OCI-M2 (cell line): Measurements from ENCODE around the gene ZNF778.

ENCODE experiments used
- DNase-seq: peaks from one replicate; lab custom pipeline; 2025; ENCODE audit not compliant: unreplicated experiment; lab: John Stamatoyannopoulos, UW

ZNF778 gene

DNA sequence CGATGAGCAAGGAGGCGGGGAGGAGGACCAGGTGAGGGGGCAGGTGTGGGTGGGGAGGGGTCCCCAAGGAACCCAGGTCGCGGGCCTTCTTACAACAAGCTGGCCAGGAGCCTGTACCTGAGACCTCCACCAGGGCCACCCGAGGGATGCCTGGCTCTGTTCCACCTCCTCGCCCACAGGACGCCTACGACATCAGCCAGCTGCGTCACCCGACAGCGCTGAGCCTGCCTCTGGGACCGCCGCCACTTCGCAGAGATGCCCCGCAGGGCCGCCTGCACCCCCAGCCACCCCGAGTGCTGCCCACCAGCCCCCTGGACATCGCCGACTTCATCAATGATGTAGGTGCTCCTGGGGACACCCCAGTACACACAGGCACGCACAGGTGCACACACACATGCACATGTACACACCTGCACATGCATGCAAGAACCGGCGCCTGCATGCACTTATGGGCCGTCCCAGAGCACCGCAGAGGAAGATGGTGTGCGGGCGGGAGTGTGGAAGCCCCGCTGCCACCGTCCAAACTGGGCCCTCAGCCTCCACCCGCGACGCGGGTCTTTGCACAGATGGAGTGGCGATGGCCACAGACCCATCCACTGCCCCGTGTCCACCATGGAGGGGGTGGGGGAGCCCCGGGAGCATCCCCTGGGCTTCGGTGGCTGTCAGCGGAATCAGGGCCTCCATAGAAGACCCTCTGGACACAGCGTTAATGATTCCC, 23.8 kb upstream of the ZNF778 start:
- DNase-seq, result no peak

DNA sequence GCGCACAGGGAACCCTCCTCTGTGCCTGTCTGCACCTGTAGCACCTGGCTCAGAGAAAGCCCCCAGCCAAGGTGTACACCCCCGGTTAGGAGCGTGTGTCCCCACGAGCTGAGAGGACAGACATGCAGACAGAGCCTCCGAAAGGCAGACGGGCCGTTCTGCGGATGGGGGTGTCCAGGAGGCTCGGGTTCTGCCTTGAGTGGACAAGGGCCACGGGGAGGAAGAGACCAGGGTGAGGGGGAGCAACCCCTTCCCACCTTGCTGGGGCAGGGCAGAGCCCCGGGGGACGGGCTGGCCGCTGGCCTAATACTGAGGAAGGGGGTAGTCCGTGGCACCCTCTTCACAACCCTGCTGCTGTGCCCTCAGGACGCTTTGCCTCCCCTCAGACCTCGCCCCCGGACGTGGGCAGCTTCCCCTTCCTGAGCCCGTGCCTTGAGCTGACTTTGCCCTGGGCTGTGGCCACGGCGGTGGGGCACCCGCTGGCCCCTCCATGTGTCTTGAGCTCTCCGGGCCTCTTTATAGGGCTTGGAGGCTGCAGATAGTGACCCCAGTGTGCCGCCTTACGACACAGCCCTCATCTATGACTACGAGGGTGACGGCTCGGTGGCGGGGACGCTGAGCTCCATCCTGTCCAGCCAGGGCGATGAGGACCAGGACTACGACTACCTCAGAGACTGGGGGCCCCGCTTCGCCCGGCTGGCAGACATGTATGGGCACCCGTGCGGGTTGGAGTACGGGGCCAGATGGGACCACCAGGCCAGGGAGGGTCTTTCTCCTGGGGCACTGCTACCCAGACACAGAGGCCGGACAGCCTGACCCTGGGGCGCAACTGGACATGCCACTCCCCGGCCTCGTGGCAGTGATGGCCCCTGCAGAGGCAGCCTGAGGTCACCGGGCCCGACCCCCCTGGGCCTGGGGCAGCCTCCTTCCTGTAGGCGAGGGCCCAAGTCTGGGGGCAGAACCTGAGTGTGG, 22.9 kb upstream of the ZNF778 start:
- no peak for DNase-seq

DNA sequence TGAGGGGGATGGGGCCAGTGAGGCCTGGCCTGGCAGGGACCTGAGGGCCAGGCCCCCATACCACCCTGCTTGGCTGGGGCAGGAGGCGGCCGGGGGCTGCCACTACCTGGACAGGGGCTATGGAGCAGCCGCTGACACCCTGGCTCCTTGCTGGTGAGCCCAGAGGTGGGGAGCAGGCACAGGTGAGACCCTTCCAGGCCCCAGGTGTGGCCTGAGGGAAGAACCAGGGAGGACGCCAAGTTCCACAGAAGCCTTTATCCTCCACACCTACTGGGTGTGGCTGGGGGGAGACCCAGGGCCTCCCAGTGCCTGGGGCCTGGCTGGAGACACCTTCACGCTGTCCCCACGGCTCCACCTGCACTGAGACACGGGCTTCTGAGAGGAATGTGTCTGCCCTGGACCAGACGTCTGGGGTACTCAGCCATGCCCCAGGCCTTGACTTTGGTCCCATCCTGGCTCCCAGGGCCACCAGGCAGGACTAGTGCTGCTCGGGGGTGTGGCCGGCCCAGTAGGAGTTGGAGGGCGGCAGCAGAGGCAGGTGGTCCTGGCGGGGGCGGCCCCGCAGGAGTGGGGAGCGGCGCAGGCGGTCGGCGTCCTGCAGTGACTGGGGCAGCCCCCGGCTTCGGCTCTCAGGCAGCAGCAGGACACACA, 21.9 kb upstream of the ZNF778 start:
- DNase-seq, result no peak

DNA sequence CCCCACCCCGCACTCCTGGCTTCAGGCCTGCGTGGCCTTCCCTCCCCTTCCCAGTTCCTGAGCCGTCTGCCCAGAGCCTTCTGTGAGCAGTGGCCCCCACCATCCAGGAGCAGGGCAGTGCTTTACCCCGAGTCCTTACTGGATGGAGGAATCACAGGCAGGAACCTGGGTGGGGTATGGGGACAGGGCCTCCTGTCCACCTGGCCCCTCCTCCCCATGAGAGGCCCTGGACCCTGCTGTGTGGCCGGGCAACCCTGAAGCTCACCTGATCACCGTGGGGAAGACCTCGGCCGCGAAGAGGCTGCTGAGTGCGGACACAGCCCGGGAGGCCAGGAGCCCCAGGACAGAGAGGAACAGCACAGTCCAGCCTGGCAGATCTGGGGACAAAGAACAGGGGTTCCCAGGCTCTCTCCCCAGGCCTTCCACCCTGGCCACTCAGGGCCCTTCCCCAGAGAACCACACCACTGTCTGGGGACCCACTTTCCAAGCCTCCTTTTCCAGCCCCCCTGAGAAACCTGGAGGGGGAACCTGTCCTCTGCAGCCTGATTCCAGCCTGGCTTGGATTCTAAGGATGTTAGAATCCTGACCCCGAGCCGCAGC, 20.4 kb upstream of the ZNF778 start:
- no peak for DNase-seq

DNA sequence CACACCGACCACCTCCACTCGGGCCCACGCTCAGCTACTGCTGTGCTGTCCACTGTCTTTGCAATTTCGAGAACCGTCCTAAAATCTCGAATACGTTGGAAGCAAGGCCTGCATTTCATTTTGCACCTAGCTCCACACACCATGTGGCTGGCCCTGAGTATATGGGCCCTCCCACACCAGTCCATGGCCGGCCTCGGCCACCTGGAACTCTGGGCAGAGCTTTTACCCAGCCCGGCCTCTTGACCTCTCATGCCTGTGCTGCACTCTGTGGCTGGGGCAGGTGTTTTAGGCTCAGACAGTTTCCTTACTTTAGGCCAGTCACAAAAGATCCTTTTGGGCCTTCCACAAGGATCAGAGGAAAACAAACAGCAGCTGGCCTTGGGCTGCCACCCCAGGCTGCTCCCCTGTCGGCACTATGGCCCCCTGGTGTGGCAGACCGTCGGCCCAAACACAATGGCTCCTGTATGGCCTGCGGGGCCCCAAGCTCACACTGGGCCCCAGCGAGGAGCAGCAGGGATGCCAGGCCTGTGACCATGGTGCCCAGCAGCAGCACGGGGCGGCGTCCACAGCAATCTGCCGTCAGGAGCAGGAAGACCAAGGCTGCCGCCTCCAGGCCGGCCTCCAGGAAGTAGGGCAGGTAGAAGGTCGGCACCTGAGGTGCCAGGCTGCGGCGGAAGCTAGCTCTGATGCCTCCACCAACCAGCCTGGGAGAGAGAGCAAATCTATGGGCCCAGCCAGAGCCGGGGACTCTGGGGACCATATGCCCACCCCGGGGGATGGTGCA, 19.7 kb upstream of the ZNF778 start:
- no peak for DNase-seq

DNA sequence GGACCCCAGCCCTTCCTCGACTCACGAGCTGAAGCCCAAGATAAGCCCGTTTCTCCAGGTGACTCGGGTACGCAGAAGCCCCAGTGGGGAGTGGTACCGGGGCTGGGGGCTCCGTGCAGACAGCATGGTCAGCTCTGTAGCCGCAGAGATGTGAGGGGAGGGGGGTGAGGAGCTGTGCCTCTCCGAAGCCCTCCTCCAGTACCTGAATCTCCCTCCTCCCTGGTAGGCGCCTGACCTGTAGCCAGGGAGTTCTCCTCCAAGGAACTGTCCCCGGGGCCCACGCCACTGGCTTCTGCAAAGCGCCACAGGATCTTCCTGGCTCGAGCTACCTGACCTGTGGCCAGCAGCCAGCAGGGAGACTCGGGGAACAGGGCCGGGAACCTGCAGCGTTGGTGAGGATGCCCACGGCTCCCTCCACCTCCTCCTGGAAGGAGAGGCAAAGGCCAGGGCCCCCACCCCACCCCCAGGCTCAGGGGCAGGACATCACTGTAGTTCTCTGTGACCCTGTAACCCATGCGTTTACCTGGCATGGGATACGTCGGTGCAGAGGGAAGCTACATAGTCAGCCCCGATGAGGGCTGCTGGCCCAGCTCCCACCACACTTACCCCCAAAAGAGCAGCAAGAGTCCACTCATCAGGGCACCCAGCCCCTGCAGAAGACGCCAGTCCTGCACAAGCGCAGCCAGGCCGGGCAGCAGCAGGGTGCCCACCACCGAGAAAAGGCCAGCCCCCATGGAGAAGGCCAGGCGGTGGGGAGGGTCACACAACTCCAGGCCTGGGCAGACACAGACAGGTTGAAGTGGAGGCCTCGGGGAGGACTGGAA, 18.9 kb upstream of the ZNF778 start:
- DNase-seq, result no peak

DNA sequence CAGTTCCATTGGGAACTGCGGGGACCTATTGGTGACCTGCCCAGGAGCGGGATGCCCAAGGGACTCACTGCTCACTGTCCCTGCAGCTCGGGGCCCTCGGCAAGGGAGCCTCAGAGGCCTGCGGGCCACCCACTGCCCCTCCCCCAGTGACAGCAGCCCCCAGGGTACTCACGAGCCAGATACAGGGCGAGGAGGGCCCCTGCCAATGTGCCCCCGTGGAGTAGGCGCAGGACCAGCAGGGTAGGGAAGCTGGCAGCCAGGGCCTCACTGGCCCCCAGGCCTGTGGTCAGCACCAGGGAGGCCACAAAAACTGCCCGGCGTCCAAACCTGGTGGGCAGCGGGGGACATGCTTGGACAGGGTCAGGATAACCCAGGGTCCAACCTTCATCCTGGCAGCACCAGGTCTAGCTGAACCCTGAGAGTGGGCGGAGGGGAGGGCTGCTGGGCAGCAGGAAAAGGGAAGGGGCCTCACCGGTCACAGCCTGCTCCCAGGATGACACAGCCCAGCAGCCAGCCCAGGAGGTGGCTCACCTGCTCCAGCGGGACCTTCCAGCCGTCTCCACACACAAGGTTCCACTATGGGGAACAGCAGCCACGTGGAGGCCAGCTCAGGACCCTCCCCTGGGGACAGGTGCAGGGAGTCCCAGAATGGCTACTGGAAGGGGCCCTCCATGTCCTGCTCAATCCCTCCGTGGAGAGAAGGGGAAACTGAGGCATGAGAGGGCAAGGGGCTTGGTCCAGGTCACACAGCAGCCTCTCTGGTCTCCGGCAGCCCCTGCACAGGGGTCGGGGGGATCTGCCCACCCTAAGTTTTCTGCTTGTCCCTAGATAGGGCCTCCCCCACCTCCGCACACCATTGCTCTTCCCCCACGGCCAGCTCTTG, 18.0 kb upstream of the ZNF778 start:
- DNase-seq, result no peak

DNA sequence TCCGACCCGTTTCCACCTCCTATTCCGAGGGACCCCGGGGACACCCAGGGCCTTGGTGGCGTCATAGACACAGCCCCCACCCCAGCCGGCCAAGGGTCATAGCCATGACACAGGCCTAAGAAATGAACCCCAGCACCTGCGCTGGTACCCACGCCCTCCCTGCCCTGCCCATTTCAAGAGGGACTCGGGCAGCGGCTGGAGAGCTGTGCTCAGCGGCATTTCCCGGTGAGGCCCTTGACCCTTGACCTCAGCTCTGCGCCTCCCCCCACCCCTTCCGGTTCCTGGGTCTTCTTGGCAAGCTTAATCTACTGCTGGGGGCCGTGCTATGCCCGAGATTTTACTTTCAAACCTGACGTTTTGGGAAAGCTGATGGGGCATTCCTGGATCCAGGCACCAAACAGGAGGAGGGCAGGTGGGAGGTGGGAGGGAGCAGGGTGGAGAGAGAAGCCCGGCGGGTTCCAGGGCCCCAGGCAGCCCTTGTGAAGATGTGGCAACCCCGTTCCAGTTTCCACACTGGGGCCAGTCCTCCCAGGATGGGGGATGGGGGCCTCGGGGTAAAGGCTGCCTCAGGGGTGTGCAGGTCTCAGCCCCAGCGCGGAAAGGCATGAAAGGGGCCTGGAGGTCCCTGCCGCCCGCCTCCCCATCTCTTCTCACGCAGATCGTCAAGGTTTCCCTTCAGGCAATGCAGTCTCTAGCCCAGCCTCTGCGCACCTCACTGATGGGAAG, 17.2 kb upstream of the ZNF778 start, which contains the start of gene SLC22A31:
Gene SLC22A31, minus strand, starts transcription at position 414 of the 726 bp plus-strand sequence. Its CDS starts 36 bp downstream, at position 378.
- DNase-seq, result no peak

DNA sequence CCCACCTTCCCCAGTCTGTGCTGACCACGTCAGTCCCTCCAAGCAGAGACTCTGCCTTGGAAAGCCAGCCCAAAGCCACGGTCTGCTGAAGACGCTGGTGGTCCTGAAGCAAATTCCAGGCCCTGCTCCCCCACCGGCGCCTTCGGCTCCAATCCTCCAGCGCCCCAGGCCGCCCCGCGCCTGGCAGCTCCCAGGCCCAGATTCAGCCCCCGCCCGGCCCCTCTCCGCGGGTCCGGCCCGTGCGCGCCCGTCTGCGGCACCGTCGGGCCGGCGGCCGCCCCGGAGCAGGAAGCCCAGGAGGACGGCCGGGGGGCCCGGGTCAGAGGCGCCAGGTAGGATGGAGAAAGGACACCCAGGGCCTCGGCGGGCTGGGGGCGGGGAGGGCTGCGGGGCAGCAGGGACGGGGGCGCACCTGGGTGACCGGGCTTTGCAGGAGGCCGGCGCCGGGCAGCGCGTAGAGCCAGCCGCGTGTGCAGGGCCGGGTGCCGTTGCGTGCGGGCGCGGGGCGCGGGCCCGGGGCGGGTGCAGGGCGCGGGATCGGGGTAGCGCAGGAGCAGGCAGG, 16.6 kb upstream of the ZNF778 start:
- DNase-seq, result no peak

DNA sequence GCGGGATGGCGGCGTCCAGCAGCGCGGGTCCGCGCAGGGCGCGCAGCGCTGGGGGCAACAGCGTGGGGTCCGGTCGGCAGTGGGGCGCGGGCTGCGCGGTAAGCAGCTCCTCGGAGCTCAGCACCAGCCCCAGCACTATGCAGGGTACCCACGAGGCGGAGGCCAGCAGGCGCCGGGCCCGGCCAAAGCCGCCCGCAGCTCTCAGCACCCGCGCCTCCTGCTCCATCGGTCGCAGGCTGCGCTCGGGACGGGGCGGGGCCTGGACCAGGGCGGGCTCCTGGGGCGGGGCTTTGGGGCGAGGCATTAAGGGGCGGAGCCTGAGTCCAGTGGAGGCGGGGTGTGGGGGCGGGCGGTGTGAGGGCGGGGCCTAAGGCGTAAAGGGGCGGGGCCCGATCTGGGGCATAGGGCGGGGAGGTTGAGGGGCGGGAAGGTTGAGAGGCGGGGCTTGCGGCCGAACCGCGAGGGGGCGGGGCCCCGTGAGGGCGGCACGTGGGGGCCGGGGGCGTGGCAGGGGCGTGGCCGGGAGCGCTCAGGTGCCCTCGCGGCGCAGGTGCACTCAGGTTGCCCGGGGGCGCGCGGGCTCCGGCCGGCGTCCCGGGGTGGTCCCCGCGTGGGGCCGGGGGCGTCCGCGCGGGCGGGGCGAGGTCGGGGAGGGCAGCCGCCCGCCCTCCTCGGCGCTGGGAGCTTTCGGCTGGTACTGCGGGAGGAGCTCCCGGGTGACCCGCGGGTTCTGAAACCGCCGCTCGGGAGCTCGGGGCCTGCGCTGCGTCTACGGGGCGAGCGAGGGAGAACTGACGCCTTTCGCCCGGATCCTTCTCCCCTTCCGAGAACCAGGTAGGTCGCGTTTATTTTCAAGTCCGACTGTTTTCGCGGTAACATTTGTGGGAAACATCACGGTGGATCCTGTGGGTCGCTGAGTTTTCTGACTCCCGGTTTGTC, 15.8 kb upstream of the ZNF778 start:
- DNase-seq, result no peak

DNA sequence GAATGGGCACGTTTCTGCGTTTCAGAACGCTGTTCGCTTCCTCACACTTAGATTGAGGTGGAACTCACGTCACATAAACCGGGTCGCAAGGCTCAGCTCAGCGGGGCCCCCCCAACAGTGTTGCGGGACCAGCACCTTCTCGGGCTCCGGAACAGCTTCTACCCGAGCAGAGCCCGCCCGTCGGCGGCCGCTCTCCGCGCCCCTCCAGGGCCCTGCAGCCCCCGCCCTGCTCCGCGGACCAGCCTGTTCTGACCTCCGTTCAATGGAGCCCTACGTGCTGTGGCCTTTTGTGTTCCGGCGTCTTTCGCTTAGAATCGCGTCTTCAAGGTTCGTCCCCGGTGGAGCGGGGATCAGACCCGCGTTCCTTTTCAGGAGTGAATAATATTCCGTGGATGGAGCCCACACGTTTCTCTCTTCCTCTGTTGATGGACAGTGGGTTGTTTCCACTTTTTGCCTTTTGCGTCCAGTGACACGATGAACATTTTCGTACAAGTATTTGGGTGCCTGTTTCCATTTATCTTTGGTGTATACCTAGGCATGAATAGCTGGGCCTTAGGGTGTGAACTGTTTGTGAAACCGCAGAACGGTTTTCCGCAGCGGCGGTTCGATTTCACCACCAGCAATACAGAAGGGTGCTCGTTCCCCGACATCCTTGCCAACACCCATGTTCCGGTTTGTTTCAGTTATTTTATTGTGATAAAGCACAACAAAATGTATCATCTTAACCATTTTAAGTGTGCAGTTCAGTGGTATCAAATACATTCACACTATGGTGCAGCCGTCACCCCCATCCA, 14.9 kb upstream of the ZNF778 start:
- DNase-seq, result no peak

DNA sequence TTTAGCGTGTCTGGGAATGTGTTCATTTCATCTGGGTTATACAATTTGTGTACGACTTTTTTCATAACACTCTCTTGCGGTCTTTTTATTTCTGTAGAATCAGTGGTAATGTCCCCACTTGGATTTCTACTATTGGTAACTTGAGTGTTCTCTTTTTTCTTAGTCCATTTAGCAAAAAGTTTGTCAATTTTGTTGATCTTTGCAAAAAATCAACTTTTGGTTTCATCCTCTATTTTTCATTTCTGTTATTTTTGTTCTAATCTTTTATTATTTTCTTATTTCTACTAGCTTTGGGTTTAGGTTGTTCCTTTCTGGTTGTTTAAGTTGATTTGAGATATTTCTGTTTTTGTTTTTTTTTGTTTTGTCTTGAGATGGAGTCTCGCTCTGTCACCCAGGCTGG, 9.5 kb upstream of the ZNF778 start:
- no peak for DNase-seq

DNA sequence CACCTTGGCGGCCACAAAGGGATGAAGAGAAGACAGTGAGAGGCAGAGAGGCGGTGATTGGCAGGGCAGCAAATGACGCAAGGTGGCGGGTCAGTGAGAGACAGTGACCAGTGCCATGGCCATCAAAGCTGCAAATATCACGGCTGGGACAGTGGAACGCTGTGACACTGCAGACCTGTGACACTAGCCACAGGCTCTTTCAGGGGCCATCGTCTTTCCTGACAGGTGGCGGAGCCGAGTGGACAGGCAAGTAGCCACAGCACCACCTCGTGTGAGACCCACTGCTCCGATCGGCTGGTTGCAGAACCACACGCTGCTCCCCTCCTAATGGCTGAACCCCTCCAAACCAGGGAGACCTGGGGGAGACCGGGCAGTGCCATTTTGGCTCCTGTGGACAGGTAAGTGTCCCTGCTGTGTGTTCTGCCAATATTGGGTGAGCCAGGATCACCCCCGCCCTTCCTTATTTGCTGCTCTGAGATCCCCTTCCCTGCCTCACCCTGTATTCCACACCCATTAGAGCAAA, 7.9 kb upstream of the ZNF778 start:
- DNase-seq, result no peak

DNA sequence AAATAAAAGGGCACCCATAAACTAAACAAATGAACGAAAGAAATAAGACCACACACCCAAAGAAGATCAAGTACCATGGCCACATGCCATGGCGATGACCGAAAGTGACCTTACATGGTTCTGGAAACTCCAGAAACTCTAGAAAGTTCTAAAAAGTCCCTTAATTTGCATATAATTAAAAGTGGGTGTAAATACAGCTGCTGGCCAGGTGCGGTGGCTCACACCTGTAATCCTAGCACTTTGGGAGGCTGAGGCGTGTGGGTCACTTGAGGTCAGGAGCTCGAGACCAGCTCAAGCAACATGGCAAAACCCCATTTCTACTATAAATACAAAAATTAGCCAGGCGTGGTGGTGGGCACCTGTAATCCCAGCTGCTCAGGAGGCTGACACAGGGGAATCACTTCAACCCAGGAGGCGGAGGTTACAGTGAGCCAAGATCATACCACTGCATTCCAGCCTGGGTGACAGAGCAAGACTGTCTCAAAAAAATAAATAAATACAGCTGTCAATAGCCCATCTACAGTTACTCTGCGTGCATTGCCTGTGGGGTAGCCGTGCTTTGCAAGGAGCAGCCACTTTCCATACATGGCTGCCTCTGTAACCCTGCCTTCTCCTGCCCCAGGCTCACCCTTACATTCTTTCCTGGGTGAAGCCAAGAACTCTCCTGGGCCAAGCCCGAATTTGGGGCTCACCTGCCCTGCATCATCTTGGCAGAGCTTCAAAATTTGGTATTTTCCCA, 7.2 kb upstream of the ZNF778 start:
- no peak for DNase-seq
